Measurements from ENCODE around the gene NOP9. TPM values are rescaled to one million over a fixed set of nuclear protein-coding genes. Genes with fewer than 3 reads are reported as not detected.

NOP9 gene
- total and polyA plus RNA-seq, 8 donors = 22.4 to 28.4 (median 25.1) TPM

DNA sequence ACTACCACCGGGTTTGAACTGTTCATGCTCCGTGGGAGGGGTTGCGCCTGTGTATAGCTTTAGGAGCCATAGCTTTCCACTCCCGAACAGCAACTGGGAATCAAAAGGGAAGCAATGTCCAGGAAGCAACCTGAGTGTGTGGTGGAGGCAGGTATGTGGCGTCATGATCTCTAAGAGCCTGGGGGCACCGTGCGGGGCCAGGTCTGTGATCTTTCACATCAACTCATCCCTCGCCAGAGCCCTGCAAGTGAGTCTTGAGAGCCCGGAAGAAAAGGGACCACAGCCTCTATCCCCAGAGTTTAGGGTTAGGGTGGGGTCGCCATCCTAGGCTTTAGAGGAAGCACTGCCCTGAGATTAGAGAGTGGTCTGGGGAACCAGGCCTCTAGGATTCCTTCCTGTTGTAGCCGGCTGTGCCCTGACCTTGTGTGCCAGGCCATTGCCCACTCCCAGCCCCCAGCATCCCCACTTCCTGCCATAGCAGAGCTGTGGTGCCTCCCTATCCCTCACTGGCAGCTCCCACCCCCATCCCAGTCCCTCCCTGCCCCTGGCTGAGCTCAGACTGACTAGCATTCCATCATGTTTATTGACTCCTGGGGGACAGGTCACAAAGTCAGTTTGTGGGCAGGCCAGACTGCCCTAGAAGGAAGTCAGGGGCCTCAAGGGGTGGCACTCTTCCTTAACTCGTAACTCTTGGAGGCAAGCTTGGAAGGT, 36.0 kb downstream of the NOP9 start:
- Histone ChIP-seq H3K9me3 (no peaks in the 10 kb centered on the region), H3K4me3 (peak overlapping the region in 1 of 2 donors; percentile 46), H3K27ac (peak overlapping the region; percentile 74 to 80), H3K4me1 (peaks cover 30 to 89% of the 10 kb centered on the region in 2 donors), H3K27me3 (peaks cover 9 to 27% of the 10 kb centered on the region in 2 donors), H3K36me3 (peaks cover 0 to 32% of the 10 kb centered on the region in 2 donors)
- no peak for DNase-seq
- no peak for ATAC-seq
- TF ChIP-seq, protein P1, sequence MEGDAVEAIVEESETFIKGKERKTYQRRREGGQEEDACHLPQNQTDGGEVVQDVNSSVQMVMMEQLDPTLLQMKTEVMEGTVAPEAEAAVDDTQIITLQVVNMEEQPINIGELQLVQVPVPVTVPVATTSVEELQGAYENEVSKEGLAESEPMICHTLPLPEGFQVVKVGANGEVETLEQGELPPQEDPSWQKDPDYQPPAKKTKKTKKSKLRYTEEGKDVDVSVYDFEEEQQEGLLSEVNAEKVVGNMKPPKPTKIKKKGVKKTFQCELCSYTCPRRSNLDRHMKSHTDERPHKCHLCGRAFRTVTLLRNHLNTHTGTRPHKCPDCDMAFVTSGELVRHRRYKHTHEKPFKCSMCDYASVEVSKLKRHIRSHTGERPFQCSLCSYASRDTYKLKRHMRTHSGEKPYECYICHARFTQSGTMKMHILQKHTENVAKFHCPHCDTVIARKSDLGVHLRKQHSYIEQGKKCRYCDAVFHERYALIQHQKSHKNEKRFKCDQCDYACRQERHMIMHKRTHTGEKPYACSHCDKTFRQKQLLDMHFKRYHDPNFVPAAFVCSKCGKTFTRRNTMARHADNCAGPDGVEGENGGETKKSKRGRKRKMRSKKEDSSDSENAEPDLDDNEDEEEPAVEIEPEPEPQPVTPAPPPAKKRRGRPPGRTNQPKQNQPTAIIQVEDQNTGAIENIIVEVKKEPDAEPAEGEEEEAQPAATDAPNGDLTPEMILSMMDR (IDR thresholded peaks at IDR 0.05) = no peak
- intact Hi-C loops (cut with DNase I) = loop anchor here (10.0 kb wide), 2 partner anchors 99 to 339 kb away; no protein-coding TSS in a partner anchor

DNA sequence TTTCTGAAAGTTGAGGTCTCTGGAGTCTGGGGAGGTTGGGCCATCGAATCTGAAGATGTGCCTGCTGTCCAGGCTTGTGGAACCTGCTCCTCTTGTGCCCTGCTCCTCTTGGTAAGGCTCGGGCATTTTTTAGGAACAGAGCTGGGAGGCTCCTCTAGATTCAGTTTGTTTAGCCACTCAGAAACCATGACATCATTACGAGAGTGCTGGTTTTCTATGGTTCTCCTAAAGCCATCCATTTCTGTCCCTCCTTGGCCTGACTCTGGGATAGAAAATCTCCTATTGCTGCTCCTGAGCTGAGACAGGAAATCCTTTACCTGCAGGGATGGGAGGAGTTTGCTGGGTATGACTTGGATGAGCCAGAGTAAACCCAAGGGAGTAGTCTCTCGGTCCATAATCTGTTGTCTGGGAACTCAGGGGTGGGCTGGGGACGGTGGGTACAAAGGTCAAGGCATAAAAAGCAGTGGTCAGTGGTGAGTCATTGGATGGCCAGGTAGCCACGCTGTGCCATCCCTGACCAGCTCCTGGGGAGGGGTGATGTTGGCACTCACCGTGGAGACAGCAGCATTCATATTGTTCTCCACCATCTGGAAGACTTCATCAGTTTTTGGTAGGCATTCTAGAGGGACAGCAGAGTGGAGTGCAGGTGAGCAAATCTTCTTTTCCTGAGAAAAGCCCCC, 37.6 kb downstream of the NOP9 start:
- intact Hi-C loops (cut with DNase I) = loop anchor here (10.0 kb wide), 2 partner anchors 98 to 338 kb away; no protein-coding TSS in a partner anchor
- Histone ChIP-seq H3K9me3 (no peaks in the 10 kb centered on the region), H3K4me1 (peaks cover 30 to 73% of the 10 kb centered on the region in 2 donors), H3K27ac (no peak overlapping the region), H3K27me3 (peaks cover 9 to 27% of the 10 kb centered on the region in 2 donors), H3K36me3 (peaks cover 0 to 32% of the 10 kb centered on the region in 2 donors), H3K4me3 (no peak overlapping the region)
- ATAC-seq (no peak), DNase-seq (no peak)
- TF ChIP-seq, protein P1 (IDR thresholded peaks at IDR 0.05) = no peak

DNA sequence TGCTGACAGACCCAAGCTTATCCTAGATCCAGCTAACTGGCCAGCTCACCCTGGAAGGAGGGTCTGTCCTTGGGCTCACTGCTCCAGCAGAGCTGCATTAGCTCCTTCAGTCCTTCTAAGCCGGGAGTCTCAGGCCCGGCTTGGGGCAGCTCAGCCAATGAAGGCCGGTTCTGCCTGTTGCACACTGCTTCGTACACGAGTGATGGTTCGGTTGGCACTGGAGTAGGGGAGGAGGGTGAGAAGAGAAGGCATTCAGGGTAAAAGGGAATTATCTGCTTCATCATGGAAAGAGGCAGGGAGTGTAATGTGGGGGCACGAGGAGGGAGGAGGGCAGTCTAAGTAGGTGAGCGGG, 38.1 kb downstream of the NOP9 start:
- Histone ChIP-seq H3K9me3 (no peaks in the 10 kb centered on the region), H3K4me3 (no peak overlapping the region), H3K4me1 (peaks cover 25 to 68% of the 10 kb centered on the region in 2 donors), H3K27me3 (peaks cover 9 to 22% of the 10 kb centered on the region in 2 donors), H3K27ac (no peak overlapping the region), H3K36me3 (peaks cover 0 to 32% of the 10 kb centered on the region in 2 donors)
- ATAC-seq = no peak
- intact Hi-C loops (cut with DNase I) = loop anchor here (10.0 kb wide), 2 partner anchors 97 to 337 kb away; no protein-coding TSS in a partner anchor
- TF ChIP-seq, protein P1 (IDR thresholded peaks at IDR 0.05) = no peak
- DNase-seq = no peak

DNA sequence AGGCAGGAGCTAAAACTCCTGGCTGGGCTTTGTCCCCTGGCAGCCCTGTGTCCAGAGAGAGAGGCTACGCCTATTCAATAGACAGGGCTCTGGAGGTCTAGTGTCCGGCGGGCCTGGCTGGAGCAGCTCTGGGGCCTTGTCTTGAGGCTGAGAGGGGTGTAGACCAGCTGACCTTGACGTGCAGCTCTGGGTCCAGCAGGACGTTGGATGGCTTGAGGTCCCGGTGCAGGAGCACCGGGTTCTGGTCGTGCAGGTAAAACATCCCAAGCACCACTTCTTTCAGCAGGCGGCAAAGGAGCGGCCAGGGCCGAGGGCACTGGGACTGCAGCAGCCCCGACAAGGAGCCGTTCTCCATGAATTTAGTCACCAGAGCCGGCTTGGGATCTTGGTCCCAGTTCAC, 39.2 kb downstream of the NOP9 start:
- H3K27ac ChIP-seq = peak overlapping the region in 1 of 2 donors; percentile 85
- intact Hi-C loops (cut with DNase I) = loop anchor here (10.0 kb wide), 2 partner anchors 96 to 336 kb away; no protein-coding TSS in a partner anchor

More for the DNA sequence above, 39.2 kb downstream of the NOP9 start:
- Histone ChIP-seq H3K9me3 (no peaks in the 10 kb centered on the region), H3K27me3 (peaks cover 9 to 20% of the 10 kb centered on the region in 2 donors), H3K36me3 (peaks cover 0 to 32% of the 10 kb centered on the region in 2 donors), H3K4me1 (peaks cover 16 to 58% of the 10 kb centered on the region in 2 donors), H3K4me3 (peak overlapping the region; percentile 59 to 65)
- no peak for ATAC-seq
- peak in 1 of 4 donors; percentile 47 for DNase-seq
- TF ChIP-seq, protein P1 (IDR thresholded peaks at IDR 0.05) = no peak
